GM18868 (cell line): ENCODE results near the gene SIL1.

Experiments used
- ATAC-seq: cut with Tn5 transposase; IDR thresholded peaks from one replicate; pipeline ENCODE4 v1.9.1; 2021; ENCODE audit warnings: mild to moderate bottlenecking, moderate library complexity; ENCODE audit not compliant: unreplicated experiment

The SIL1 gene

DNA sequence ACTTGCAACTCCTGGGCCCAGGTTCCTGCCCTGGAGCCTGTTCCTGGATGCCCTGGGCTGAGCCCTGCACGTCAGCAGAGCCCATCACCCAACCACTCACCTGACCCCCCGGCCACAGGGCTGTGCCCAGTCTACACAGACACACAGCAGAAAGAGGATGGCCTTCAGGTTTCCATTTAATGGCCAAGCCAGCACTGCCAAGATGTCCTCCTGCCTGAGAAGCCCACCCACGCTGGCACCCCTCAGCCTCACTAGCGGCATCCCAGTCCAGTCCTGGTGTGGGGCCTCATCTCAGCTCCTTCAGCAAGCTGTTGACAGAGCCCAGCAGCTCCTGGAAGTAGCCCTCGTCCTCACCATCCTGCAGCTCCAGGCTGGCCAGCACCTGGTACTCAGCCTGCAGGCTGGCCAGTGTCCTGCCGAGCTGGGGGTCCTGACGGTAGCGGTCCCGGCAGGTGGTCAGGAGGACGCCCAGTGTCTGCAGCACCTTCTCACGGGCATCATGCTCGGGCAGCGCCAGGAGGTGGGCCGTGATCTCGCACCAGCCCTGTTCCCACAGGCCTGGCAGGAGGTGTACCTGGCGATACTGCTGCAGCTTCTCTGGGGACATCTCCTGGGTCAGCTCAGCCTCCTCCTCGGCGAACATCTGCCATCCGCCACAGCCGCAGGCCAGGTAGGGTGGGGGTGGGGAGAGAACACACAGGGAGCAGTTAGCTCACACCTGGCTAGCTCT lies 251.2 kb downstream of the SIL1 start:
- ATAC-seq, result no peak

DNA sequence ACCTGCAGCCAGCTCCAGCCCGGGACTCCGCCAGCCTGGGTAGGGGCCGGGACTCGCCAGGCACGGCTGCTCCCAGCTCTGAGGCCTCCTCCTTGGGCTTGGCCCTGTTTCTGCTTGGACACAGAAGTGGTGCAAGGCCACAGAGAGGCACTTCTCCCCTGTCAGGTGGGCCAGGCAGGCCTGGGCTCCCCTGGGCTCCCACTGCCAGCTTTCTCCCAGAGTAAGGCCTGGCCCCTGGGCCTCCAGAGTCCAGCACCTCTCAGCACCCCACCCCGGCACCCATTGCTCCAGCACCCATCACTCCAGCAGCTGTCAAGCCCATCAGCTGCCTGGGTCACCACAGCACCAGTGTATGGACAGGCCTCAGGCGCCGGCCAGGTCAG lies 251.9 kb downstream of the SIL1 start:
- ATAC-seq, result no peak

DNA sequence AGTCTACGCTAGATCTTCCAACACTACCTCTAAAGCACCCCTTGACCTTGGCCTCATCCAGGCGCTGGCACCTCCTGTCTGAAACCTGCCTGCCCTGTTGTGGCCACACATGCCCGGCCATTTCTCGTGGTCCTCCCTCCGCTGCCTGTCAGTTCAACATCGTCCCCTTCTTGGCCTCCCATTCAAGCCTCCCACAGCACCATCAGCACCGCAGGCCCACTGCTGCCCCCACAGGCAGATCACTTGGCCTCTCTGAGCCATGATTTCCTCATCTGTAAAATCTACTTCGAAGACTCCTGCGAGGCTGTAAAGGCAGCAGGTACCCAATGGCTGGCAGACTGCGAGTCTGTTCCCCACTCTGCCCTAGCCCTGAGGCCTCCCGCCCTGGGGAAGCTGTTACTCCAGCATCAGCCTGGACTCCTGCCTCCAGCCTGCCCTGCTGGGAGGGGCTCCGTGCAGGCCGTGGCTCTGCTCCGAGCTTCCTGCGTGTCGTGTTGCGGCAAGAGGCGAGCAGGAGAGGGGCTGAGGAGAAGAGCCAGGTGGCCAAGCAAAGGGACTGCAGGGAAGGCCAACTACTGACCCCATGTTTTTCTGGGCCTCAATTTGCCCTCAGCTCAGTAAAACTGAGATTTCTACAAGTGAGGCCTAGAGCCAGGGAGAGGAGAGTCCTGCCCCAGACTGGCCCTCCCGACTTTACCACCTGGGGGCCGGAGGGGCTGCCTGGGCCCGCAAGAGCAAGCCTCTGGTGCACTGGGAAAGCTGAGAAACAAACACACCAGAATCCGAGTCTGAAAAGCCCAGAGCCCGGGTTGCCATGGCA lies 252.5 kb downstream of the SIL1 start:
- no peak for ATAC-seq

DNA sequence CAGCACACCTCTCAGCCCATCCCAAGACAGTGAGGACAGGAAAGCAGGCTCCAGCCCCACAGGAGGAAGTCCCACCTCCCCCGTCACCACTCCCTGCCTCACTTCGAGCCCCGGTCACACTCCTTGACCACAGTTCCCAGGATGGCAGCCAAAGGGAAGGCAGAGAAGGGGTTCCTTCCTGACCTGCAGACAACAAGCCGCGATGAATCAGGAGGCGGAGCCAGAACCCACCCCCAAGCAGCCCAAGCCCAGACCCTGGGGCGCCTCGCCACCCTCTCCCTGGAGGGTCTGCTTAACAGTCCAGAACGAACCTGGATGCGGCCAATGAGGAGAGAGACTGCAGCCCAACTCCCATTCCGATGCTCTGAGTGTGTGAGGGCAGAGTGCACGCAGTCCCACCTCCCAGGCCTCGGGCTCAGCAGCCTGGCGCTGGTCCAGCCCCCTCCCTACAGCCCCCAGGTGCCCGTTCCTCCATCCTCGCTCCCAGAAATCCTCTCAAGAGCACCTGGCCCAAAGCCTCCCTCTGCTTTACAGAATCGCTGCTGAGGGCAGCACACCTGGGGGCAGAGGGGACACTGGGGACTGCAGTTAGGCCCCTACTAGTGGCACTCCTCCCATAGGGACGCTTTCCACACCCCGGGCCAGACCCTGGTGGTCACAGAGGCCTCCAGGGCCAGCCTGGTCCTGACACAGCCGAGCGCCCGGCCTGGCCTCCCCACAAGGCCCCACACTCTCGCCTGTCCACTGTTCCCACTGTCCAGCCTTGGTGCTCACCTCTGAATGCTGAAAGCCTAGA lies 253.4 kb downstream of the SIL1 start:
- ATAC-seq, result no peak

DNA sequence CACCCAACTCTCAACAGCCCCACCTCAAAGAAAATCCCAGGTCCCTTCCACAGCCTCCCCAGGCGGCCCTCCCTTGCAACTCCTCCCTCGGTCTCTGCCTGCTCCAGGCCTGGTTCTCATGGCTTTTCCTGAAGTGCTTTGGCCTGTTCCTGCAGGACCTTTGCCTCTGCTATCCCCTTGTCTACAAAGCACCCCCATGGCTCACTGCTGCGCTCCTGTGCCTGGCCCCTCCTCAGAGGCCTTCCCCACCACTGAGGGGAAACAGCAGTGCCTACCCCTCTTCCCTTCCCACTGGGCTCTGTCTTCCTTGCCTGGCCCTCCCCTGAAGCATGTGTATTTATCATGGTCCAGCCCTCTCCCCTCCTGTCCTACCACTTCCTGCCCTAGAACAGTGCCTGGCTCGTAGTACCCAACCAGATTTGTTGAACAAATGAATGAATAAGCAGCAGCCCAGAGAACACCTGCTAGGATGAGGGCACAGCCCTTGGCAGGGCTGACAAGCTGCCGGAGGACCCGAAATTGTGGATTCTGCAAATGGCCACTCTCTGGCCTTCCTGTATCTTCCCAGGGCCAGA lies 254.5 kb downstream of the SIL1 start:
- ATAC-seq, result no peak

DNA sequence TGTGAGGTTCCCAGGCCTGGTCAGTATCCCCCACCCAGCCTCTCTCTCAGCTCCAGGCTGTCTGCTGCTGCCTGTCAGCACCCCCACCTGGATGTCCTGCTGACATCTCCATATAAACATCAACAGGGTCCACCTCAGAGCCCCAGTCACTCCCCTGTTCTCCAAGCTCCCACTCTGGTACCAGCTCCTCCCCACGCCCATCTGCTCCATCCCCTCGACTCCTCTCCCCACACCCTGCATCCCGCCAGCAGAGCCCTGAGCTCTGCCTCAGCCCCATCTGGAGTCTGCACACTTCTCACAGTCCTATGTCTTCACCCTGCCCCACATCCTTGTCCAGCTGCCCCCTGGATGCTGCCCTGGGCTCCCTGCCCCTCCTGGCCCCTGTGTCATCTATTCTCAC lies 255.3 kb downstream of the SIL1 start:
- no peak for ATAC-seq

GRCh38 chr5:138942066-138942465 lies 256.1 kb downstream of the SIL1 start:
- no peak for ATAC-seq

DNA sequence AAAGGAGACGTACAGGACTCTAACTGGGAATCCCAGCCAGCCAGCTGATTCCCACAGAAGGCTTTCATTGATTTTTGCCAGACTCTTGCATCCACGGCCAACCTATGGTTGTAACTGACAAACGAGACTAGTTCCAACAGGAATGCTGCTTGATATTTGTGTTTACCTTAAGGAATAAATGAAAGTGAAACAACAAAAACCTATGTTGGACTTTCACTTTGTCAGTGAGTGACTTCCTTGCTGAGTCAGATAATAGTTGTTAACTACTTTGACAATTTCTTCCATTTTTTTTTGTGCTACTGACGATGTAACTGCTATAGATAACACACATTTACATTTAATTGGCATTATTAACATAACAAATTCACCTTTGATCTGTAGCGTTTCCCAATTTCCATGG lies 259.6 kb downstream of the SIL1 start:
- ATAC-seq, result no peak

GRCh38 chr5:138937392-138938387 lies 260.5 kb downstream of the SIL1 start:
- no peak for ATAC-seq

- ATAC-seq, result no peak
These were observed 261.2 kb downstream of the SIL1 start for GRCh38 chr5:138936968-138937345.

DNA sequence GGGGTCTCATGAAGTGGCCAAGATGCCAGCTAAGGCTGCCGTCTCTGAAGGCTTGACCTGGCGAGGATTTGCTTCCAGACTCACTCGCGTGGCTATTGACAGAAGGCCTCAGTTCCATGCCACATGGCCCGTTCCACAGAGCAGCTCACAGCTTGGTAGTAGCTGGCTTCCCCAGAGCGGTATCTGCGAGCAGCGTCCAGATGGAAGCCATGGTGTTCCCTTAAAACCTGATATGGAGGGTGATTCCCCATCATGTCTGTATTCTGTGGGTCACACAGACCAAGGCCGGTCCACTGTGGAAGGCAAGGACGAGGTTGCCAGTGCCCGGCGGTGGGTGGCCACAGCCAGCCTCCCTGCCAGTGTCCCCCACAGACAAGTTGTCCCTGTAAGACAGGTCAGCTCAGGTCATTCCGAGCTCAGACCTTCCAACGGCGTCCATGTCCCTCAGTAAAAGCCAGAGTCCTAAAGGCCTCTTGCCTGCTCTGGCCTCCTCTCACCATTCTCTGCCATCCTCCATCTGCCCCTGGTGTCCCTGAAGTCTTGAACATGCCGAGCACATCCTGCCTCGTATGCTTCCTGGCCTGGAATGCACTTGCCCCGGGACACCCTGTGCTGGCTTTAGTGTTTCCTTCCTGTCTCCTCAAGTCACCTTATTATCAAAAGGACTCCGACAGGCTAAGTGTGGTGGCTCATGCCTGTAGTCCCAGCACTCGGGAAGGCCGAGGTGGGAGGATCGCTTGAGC lies 261.8 kb downstream of the SIL1 start:
- no peak for ATAC-seq

- ATAC-seq, result no peak
These were observed 262.7 kb downstream of the SIL1 start for GRCh38 chr5:138935466-138935865.

GRCh38 chr5:138934971-138935370 lies 263.2 kb downstream of the SIL1 start:
- no peak for ATAC-seq

GRCh38 chr5:138933522-138934290 lies 264.5 kb downstream of the SIL1 start:
- no peak for ATAC-seq

DNA sequence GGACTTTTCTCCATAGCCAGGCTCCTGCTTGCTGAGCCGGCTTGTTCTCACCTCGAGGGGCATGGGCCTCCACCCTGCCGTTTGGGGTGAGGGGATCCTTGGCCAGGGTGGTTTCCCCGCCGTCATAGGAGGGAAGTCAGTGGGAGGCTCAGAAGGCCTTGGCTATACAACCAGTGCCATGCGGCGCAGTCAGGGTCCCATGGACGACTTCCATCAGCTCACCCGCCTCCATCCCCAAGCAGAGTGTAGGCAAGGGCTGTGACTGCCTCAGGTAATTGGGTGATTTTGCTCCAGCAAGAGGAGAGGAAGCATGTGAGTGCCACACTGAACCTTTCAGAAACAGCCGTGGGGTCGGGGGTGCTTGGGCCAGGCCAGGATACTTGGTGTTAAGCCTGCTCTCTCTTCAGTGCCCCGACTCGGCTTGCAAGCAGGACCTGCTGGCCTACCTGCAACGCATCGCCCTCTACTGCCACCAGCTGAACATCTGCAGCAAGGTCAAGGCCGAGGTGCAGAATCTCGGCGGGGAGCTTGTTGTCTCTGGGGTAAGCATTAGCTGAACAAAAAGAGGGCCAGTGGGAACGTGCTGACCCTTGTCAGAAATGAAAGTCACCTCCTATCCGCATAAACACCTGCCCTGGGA lies 265.9 kb downstream of the SIL1 start:
- no peak for ATAC-seq

- no peak for ATAC-seq
These were observed 267.6 kb downstream of the SIL1 start for GRCh38 chr5:138930371-138931097.

- no peak for ATAC-seq
These were observed 268.6 kb downstream of the SIL1 start for GRCh38 chr5:138929571-138929955.

DNA sequence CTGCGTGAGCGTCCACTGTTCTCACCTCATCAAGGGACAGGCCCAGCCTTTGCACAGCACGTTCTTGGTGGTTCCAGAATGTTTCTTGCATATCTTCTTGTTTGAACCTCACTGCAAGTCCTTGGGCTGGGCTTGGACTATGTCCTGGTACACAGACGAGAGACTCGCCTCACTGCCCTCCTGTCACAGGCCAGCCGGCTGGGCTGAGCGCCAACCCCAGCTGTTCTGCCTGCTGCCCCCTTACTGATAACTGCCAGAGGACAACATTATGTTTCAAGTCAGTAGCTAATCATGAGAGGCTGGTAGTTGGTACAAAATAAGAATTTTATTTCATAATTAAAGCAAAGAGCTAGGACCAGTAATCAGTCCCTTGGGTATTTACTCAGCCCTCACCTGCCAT lies 270.2 kb downstream of the SIL1 start:
- no peak for ATAC-seq
